Gastroesophageal sphincter (tissue), 4 donors: Measurements from ENCODE around the gene TMEM82. TPM values are rescaled to one million over a fixed set of nuclear protein-coding genes. Genes with fewer than 3 reads are reported as not detected.

Experiments
- ATAC-seq: fragments of 150-250 bp; one replicate; pipeline ENCODE4 v1.9.1; 2016; ENCODE audit warnings: mild to moderate bottlenecking, moderate library complexity
- H3K27ac ChIP-seq, 4 donors: fragments of 200-600 bp; sonication (generic) in 3 of 4; 1 replicate in 3 of 4; 2 replicates in 1 of 4; pipeline ENCODE4 v1.5.1; 2016 to 2019
- H3K27me3 ChIP-seq: fragments of 200-600 bp; sonication (generic); one replicate; pipeline ENCODE4 v1.5.1; 2019
- H3K36me3 ChIP-seq, 2 donors: fragments of 200-600 bp; sonication (generic); one replicate each; pipeline ENCODE4 v1.5.1; 2019; ENCODE audit warnings: control low read depth in 1 of 2
- H3K4me1 ChIP-seq, 3 donors: fragments of 200-600 bp; sonication (generic); 1 replicate in 2 of 3; 2 replicates in 1 of 3; pipeline ENCODE4 v1.5.1; 2016 to 2019; ENCODE audit warnings: control low read depth in 2 of 3
- H3K4me3 ChIP-seq, 2 donors: fragments of 200-600 bp; sonication (generic); one replicate each; pipeline ENCODE4 v1.5.1; 2019; ENCODE audit warnings: mild to moderate bottlenecking in 1 of 2, moderate library complexity in 1 of 2
- H3K9me3 ChIP-seq, 3 donors: fragments of 200-600 bp; sonication (generic); one replicate each; pipeline ENCODE4 v1.5.1; 2017 to 2019; ENCODE audit warnings: control low read depth in 2 of 3
- EP300 ChIP-seq: sonication (generic); formaldehyde crosslinking; IDR thresholded peaks from one replicate; pipeline ENCODE4 v1.6.1; 2017; ENCODE audit warnings: antibody characterized with exemption, mild to moderate bottlenecking
- POLR2A ChIP-seq, 2 donors: fragments of 450-650 bp; IDR thresholded peaks; one replicate each; pipeline ENCODE4 v1.6.1; 2017; ENCODE audit warnings: antibody characterized with exemption in 2 of 2, mild to moderate bottlenecking in 2 of 2, moderate library complexity in 1 of 2
- POLR2AphosphoS5 ChIP-seq: sonication (generic); formaldehyde crosslinking; IDR thresholded peaks from one replicate; pipeline ENCODE4 v1.6.1; 2017; ENCODE audit warnings: antibody characterized with exemption
- WGBS, 2 donors: methylation state at CpG; one replicate each; pipeline ENCODE4 v1.1.5; 2018; ENCODE audit warnings: low coverage in 1 of 2; 5-methylcytosine and 5-hydroxymethylcytosine counted together
- total RNA-seq, 4 donors: library from RNA; depleted of rRNA; stranded (reverse); fragments of >200 nt; gene quantifications; one replicate each; pipeline ENCODE4 v1.1.0, GENCODE V29; 2016
- TF ChIP-seq, protein P1 (sequence below), 4 experiments: fragments of 200-600 bp in 2 of 4; fragments of 450-650 bp in 2 of 4; sonication (generic) in 1 of 4; IDR thresholded peaks; one replicate each; pipeline ENCODE4 v1.5.1; 2017 to 2019; ENCODE audit warnings: antibody characterized with exemption in 4 of 4, mild to moderate bottlenecking in 2 of 4, moderate library complexity in 2 of 4

TMEM82 gene
- total RNA-seq, 4 donors from 2014 or later, result not detected

DNA sequence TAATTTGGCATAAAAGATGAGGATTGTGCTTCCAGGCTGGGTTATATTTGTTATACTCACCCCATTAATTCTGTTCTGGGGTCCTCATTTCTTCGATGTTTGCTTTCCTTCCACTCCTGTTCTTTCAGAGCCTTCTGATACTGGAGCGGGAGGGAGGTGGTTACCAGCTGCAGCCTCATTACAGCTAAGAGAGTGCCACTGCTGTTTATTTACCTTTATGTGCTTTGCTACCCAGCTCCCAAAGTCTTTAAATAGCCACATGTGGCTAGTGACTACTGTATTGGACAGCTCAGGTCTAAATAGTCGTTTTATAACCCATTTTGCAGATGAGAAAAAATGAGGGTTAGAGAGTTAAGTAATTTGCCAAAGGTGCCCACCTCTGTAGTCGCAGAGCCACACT lies 33.1 kb upstream of the TMEM82 start:
- 87 to 91% methylated on average over 3 to 4 of the region's 4 CpGs for WGBS, 2 donors
- TF ChIP-seq, protein P1, sequence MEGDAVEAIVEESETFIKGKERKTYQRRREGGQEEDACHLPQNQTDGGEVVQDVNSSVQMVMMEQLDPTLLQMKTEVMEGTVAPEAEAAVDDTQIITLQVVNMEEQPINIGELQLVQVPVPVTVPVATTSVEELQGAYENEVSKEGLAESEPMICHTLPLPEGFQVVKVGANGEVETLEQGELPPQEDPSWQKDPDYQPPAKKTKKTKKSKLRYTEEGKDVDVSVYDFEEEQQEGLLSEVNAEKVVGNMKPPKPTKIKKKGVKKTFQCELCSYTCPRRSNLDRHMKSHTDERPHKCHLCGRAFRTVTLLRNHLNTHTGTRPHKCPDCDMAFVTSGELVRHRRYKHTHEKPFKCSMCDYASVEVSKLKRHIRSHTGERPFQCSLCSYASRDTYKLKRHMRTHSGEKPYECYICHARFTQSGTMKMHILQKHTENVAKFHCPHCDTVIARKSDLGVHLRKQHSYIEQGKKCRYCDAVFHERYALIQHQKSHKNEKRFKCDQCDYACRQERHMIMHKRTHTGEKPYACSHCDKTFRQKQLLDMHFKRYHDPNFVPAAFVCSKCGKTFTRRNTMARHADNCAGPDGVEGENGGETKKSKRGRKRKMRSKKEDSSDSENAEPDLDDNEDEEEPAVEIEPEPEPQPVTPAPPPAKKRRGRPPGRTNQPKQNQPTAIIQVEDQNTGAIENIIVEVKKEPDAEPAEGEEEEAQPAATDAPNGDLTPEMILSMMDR (IDR thresholded peaks at IDR 0.05), result no peak
- TF ChIP-seq POLR2A (IDR thresholded peaks at IDR 0.05) (no peak), EP300 (no peak), POLR2AphosphoS5 (no peak)

DNA sequence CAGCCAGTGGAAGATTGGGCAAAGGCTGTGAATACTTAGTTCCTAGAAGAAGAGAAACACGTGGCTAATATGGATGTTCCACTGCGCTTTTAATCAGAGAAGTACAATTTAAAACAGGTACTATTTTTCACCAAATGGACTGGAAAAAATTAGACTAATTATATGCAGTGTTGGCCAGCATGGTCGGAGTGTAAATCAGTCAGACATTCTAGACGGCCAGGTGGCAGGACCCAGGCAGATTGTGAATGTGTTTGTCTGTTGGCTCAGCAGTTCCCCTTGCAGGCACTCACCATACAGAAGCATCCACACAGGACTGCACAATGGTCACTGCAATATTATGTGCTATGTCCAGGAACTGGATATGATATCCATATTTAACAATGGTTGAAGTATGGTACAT lies 30.1 kb upstream of the TMEM82 start:
- no peak for TF ChIP-seq POLR2AphosphoS5
- TF ChIP-seq, protein P1 (IDR thresholded peaks at IDR 0.05), result no peak
- no peak for TF ChIP-seq EP300
- no peak for TF ChIP-seq POLR2A (IDR thresholded peaks at IDR 0.05)

More for the DNA sequence above, 33.1 kb upstream of the TMEM82 start:
- peaks cover 0 to 10% of the 10 kb centered on the region in 2 donors for H3K36me3 ChIP-seq
- H3K27me3 ChIP-seq, result no peaks in the 10 kb centered on the region
- H3K9me3 ChIP-seq, result no peaks in the 10 kb centered on the region
- no peak overlapping the region for H3K4me3 ChIP-seq
- no peak for ATAC-seq
- H3K27ac ChIP-seq, result no peak overlapping the region
- H3K4me1 ChIP-seq, result peaks cover 0 to 69% (median 13%) of the 10 kb centered on the region in 3 donors

DNA sequence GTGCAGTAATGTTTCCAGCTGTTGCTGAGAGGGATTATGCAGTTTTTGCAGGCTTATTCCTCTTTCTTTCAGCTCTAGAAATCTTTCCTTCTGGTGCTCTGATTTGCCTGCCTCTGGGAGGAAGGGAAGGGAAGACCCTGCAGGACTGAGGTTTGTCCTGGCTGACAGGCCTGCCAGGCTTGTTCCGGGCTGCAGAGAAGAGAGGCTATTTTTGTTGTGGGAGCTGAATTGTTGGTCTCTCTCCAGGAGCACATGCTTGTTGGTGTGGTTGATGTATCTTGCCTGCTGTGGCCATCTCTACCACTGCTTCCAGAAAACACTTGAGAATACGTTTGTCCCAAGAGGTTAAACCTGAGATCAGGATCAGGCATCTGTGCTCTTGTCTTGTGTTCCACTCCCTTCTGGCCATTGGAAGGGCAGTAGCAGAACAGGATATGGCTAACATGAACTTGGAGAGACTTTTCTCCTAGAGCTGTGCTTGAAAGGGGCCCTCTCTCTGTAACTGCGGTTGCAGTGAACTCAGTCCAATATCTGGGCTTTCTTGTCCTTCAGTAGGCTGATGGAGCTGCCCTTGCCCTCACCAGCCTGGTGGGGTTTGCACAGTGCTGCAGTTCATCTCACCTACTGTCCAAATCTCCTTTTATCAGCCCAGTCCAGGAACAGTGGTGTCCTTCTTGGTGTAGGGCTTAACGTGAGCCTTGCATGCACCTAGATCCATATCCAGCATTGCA lies 27.7 kb upstream of the TMEM82 start:
- no peak overlapping the region for H3K4me3 ChIP-seq
- 13% methylated on average over 2 of the region's 4 CpGs; no CpG with 5 or more reads in 1 of the 2 donors for WGBS, 2 donors
- peak; percentile 40 for TF ChIP-seq POLR2AphosphoS5
- TF ChIP-seq POLR2A (IDR thresholded peaks at IDR 0.05), result no peak
- TF ChIP-seq EP300, result no peak
- TF ChIP-seq, protein P1 (IDR thresholded peaks at IDR 0.05), result no peak
- H3K9me3 ChIP-seq, result no peaks in the 10 kb centered on the region
- no peaks in the 10 kb centered on the region for H3K27me3 ChIP-seq
- H3K27ac ChIP-seq, result peak overlapping the region in 3 of 4 donors; percentile 63 to 82 (median 66)
- ATAC-seq, result peak; percentile 88
- H3K36me3 ChIP-seq, result peaks cover 0 to 38% of the 10 kb centered on the region in 2 donors
- peaks cover 0 to 60% (median 11%) of the 10 kb centered on the region in 3 donors for H3K4me1 ChIP-seq

More for the DNA sequence above, 30.1 kb upstream of the TMEM82 start:
- ATAC-seq, result no peak
- Histone ChIP-seq H3K4me1 (peaks cover 0 to 64% (median 16%) of the 10 kb centered on the region in 3 donors), H3K27ac (no peak overlapping the region), H3K36me3 (peaks cover 0 to 14% of the 10 kb centered on the region in 2 donors), H3K4me3 (no peak overlapping the region), H3K9me3 (no peaks in the 10 kb centered on the region), H3K27me3 (no peaks in the 10 kb centered on the region)
- 51 to 55% methylated on average over 4 of the region's 4 CpGs for WGBS, 2 donors

DNA sequence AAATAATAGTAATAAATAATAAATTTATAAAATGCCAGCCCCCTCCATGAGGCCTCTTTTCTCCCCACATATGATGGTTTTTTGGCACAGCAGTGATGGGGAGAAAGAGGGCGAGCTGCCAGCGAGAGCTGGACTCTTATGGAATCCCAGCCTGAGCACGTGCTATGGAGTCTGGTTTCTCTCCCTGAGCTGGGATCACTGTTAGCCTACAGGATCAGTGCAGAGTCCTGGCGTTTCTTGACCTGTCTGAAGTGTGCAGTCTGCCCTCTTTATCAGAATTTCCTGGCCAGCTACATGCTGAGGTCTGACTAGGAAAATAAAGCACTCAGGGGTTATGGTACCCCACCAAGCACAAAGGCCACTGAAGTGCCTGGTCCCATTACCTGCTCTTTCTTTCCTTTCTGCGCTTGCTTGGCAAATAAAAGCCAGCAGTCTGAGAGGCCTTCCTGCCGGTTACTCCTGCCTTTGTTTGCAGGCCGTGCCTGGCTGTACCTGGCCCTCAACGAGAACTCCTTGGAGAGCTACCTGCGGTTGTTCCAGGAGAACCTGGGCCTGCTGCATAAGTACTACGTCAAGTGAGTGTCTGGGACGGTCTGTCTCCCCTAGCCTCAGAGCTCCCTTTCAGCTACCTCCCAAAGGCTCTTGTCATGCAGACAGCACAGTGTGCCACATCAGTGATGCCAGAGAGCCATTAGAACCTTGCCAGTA lies 24.7 kb upstream of the TMEM82 start:
- peaks cover 0 to 56% (median 11%) of the 10 kb centered on the region in 3 donors for H3K4me1 ChIP-seq
- ATAC-seq, result peak; percentile 43
- H3K4me3 ChIP-seq, result no peak overlapping the region
- H3K27me3 ChIP-seq, result no peaks in the 10 kb centered on the region
- H3K9me3 ChIP-seq, result no peaks in the 10 kb centered on the region
- 57 to 69% methylated on average over 8 of the region's 11 CpGs for WGBS, 2 donors
- peaks cover 0 to 68% of the 10 kb centered on the region in 2 donors for H3K36me3 ChIP-seq
- TF ChIP-seq EP300 (no peak), POLR2AphosphoS5 (no peak), POLR2A (IDR thresholded peaks at IDR 0.05) (no peak)
- TF ChIP-seq, protein P1 (IDR thresholded peaks at IDR 0.05), result no peak
- peak overlapping the region in 3 of 4 donors; percentile 28 to 41 (median 32) for H3K27ac ChIP-seq
